ENCODE data around the gene MARCHF10.
A peak's percentile ranks its signal among the peaks of the same experiment; 100 is the strongest.

Gene MARCHF10

DNA sequence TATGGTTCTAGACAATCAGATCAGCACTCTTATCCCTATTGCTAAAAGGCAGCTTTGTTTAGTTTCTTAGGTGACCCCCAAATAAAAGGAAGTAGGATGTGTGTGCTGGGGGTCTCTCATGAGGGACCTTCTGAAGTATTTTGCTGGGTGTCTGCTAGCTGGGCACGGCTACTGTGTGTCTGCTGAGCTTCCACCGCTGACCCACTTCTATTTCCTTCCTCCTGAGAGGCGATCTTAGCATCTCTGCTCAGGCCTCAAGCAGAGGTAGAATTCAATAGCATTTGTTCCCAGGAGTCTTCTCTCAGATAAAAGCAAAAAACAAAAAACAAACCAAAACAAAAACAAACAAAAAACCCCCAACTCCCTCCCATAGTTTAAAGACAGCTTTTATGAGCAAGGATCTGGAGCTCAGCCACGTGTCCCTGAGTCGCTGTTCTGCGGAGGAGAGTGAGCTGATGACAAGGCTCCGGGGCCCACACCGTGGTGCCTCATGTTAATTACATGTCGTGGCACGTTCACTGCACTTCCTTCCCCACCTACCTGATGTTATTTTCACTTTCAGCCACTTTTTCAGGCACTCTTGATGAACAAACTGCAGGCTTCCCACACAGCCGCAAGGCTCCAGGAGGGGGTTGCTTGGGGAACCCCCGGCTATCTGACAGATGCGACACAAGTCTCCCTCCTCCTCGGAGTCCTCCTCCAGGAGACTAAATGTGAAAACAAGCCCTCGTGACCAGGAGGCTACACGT lies 83.5 kb downstream of the MARCHF10 start:
- peak overlapping the region; percentile 68 for H3K4me3 Mint-ChIP-seq
- no peaks in the 10 kb centered on the region for H3K9me3 Mint-ChIP-seq
- peaks cover 3% of the 10 kb centered on the region for H3K36me3 Mint-ChIP-seq
- peaks cover 9% of the 10 kb centered on the region for H3K27me3 Mint-ChIP-seq
- peak overlapping the region; percentile 82 for H3K27ac Mint-ChIP-seq
- H3K4me1 Mint-ChIP-seq: peaks cover 36% of the 10 kb centered on the region

DNA sequence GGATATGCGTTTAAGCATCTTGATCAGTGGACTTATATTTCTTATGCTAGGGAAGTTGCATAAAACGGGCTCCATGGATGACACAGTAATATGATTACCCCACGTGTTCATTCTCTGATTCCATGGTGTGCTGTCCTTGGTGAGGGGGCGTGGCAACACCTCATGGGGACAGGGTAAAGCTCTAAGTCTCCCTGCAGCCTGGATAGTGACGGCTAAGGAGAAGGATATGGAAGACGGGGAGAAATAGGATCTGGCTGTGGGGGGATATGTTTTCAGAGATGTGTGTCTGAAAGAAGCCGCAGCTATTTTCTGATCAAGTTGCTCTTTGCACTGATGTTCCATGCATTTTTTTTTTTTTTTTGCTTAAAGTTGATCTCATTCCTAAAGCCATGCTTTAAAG lies 84.3 kb downstream of the MARCHF10 start:
- peaks cover 9% of the 10 kb centered on the region for H3K27me3 Mint-ChIP-seq
- H3K27ac Mint-ChIP-seq: peak overlapping the region; percentile 91

DNA sequence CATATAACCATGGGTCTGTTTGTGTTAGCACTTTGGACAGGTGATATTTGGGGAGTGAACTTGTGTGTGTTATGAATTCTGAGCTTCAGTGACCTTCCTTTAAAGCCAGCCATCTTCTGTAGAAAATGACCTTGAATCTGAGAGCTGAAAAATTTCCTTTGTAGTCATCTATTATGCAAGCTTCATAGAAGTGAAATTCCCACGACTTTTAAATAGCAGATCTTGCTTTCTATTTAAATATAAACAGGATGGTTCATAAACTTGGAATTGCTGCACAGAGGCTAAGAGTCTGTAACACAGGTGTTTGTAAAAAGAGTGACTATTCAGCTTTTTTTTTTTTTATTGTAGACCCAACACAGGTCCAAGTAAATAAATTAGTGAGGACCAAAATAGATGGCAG lies 85.5 kb downstream of the MARCHF10 start:
- Mint-ChIP-seq H3K27ac (no peak overlapping the region), H3K4me1 (peaks cover 39% of the 10 kb centered on the region), H3K27me3 (peaks cover 5% of the 10 kb centered on the region), H3K4me3 (no peak overlapping the region), H3K36me3 (peaks cover 6% of the 10 kb centered on the region), H3K9me3 (no peaks in the 10 kb centered on the region)

More for the DNA sequence above, 84.3 kb downstream of the MARCHF10 start:
- Mint-ChIP-seq H3K36me3 (peaks cover 6% of the 10 kb centered on the region), H3K9me3 (no peaks in the 10 kb centered on the region), H3K4me1 (peaks cover 39% of the 10 kb centered on the region), H3K4me3 (peak overlapping the region; percentile 68)

DNA sequence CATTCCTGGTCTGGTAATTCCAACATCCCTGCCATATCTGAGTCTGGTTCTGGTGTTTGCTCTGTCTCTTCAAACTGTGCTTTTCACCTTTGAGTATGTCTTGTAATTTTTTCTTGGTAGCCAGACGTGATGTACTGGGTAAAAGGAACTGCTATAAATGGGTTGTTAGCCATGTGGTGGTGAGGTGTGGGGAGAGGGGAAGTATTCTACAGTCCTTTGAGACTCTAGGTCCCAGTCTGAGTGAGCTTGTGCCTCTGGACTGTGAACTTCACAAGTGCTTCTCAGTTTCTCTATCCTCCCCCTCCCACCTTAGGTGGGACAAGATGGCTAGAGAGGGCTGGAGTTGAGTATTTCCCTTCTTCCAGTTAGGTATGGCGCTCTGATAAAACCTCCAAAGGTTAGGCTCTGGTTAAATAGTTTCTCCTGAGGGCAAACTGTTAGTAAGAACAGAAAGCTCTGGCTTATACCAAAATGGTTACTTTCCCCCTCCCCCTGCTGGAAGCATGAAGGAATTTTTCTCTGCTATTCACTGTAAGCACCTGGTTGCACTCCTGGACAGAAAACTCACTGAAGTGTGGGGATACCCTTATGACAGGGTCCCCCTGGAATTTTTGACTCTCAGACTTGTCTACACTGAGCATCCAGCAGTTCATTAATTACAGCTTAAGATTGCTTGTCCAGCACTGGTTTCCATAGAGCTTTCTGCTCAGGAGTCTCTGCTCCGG lies 87.8 kb downstream of the MARCHF10 start:
- H3K9me3 Mint-ChIP-seq: no peaks in the 10 kb centered on the region
- peaks cover 31% of the 10 kb centered on the region for H3K4me1 Mint-ChIP-seq
- H3K27ac Mint-ChIP-seq: no peak overlapping the region
- peaks cover 3% of the 10 kb centered on the region for H3K27me3 Mint-ChIP-seq
- H3K4me3 Mint-ChIP-seq: no peak overlapping the region
- peaks cover 6% of the 10 kb centered on the region for H3K36me3 Mint-ChIP-seq

DNA sequence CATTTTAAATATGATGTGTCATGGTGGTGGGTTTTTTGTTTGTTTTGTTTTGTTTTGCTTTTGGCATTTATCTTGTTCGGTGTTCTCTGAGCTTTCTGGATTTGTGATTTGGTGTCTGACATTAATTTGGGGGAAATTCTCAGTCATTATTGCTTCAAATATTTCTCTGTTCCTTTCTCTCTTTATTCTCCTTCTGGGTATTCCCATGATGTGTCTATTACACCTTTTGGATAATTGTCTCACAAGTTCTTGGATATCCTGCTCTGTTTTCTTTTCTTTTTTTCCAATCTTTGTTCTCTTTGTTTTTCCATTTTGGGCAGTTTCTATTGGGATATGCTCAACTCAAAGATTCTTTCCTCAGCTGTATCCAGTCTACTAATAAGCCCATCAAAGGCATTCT lies 88.5 kb downstream of the MARCHF10 start:
- H3K9me3 Mint-ChIP-seq: no peaks in the 10 kb centered on the region
- no peak overlapping the region for H3K27ac Mint-ChIP-seq
- peaks cover 6% of the 10 kb centered on the region for H3K36me3 Mint-ChIP-seq
- H3K27me3 Mint-ChIP-seq: peaks cover 3% of the 10 kb centered on the region
- peaks cover 24% of the 10 kb centered on the region for H3K4me1 Mint-ChIP-seq
- H3K4me3 Mint-ChIP-seq: no peak overlapping the region

DNA sequence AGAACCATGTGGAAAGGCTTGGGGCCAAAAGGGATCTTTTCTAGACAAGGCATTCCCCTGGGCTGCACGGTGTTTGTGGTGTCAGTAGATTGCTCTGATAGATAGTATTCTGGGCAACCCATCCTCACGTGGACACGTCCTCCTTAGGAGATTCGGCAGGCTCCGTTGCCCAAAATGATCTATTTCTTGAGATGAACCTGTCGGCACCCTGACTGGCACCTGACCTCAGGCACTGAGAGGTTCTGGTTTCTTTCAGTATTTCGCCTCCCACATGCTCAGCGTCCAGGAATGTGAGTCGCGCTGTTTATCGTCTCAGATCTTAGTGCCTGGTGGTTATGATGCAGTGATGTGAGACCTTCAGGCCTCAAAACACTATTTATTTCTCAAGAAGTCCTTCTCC lies 89.7 kb downstream of the MARCHF10 start:
- H3K4me3 Mint-ChIP-seq: no peak overlapping the region
- H3K4me1 Mint-ChIP-seq: peaks cover 12% of the 10 kb centered on the region
- H3K36me3 Mint-ChIP-seq: peaks cover 6% of the 10 kb centered on the region
- peaks cover 3% of the 10 kb centered on the region for H3K27me3 Mint-ChIP-seq
- no peaks in the 10 kb centered on the region for H3K9me3 Mint-ChIP-seq
- H3K27ac Mint-ChIP-seq: no peak overlapping the region

DNA sequence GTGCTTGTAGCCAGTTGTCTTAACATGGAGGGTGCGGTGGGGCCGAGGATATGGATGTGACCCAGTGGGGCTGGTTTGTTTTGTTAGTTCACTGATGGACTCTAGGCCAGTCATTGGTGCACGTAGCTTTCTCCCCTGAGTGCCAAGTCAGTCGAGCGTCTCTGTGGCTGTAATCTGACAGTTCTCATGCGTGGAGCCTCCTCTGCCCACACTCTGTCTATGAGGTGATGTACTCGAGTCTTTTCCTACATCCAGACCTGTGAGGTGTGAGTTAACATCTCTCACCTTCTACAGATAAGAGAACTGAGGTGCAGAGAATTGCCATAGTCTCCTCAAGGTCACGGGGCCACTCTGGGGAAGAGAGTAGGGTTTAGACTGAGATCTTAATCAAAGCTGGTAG lies 90.2 kb downstream of the MARCHF10 start:
- no peak overlapping the region for H3K4me3 Mint-ChIP-seq
- H3K27ac Mint-ChIP-seq: no peak overlapping the region
- H3K27me3 Mint-ChIP-seq: peaks cover 3% of the 10 kb centered on the region
- peaks cover 6% of the 10 kb centered on the region for H3K36me3 Mint-ChIP-seq
- peaks cover 8% of the 10 kb centered on the region for H3K4me1 Mint-ChIP-seq
- H3K9me3 Mint-ChIP-seq: no peaks in the 10 kb centered on the region

DNA sequence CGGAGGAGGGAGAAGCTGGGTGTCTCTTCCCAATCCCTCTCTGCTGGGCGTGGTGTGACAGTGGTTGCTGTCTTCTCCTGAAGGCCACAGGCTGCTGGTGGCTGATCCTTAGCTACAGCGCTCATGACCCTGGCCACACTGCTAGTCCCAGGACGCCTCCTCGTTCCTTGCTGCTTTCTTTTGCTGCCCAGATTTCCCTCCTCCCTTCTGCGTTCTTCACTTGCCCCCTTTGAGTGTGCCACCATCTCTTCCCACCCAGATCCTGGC lies 90.6 kb downstream of the MARCHF10 start:
- H3K27me3 Mint-ChIP-seq: peaks cover 2% of the 10 kb centered on the region
- H3K36me3 Mint-ChIP-seq: peaks cover 6% of the 10 kb centered on the region
- no peak overlapping the region for H3K4me3 Mint-ChIP-seq
- H3K4me1 Mint-ChIP-seq: peaks cover 8% of the 10 kb centered on the region
- no peaks in the 10 kb centered on the region for H3K9me3 Mint-ChIP-seq
- H3K27ac Mint-ChIP-seq: no peak overlapping the region

DNA sequence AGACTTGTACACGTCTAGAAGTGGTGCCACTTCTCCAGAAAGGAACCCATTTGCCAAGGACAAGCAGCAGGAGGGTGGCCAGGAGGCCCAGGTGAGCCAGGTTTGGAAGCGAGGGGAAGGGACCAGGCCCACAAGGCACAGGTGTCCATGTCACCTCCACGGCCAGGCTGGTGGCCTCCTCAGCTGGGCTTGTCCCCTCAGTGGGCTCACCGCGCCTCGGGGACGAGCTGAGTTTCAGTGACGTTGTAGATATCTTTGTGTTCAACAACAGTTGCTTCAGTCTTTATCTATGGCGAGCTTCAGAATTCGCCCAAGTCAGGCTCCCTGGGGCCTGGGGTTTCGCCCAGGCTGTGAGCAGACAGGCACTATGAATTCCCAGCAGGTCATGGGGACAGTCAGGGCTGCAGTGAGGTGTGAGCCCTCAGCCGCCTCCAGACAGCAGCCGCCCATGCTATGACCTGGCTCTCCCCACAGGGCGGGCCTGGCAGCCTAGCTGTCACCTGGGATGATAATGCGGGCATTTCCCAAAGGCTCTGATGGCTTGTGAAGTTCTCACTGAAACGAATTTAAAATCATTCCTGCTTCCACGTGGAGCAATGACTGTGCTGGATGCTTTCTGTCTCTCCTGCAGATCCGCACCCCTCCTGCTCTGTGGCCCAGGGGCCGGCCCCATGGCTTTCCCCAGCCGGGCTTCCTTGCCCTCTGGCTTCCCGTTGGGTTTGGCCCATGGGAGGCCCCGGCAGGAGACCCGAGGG lies 91.1 kb downstream of the MARCHF10 start:
- Mint-ChIP-seq H3K9me3 (no peaks in the 10 kb centered on the region), H3K27me3 (no peaks in the 10 kb centered on the region), H3K36me3 (peaks cover 6% of the 10 kb centered on the region), H3K4me1 (peaks cover 8% of the 10 kb centered on the region), H3K4me3 (no peak overlapping the region), H3K27ac (no peak overlapping the region)

DNA sequence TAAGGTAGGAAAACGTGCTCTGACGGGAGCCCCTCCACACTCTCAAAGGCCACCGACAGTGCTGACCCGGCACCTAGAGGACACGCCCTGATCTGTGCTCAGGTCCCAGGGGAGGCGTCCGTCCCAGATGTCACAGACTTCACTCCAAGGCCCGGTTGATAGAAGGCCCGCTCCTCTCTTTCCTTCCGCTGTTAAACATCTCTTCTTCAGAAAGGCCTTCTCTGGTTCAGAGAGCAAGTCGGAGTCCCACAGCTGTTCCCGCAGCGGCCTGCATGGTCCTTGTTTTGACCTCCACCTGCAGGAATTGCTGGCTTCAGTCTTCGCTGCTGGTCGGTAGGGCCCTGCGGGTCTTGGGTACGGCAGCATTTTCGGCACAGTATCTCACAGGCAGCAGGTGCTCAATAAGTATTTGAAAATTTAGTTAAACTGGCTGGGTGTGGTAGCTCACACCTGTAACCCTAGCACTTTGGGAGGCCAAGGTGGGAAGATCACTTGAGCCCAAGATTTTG lies 92.2 kb downstream of the MARCHF10 start:
- Mint-ChIP-seq H3K27ac (no peak overlapping the region), H3K27me3 (no peaks in the 10 kb centered on the region), H3K4me1 (peaks cover 8% of the 10 kb centered on the region), H3K4me3 (no peak overlapping the region), H3K9me3 (no peaks in the 10 kb centered on the region), H3K36me3 (peaks cover 6% of the 10 kb centered on the region)

DNA sequence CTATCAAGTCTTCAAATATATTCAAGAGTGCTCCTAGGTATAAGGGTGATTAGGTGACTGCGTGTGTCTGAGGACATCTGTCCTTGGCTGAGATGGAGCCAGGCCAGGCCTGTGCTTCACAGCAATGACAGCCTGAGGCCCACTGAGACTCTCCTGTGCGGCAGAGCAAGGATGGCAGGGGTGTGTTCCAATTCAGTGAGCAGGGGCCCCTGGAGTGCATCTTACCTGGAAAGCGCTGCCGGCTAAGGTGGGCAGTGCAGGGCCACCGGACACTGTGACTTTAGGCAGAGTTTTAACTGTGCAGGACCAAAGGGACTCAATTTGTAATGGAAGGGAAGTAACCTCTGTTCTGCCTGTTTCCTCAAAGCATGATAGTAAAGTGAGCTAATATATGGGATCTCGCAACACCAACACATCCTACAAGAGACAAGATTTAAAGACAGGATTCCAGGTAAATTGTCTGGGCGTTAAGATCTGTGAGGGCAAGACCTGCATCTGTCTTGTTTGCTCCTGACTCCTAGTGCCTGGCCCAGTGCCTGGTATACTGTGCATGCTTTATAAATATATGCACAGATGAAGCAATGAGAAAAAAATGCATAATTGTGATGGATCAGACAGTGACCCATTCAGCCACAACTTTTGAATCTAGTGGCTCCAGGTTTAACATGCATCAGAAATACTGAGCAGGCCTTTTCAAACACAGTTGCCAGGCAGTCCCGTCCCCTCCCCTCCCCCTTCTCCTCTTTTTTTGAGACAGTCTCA lies 93.9 kb downstream of the MARCHF10 start:
- H3K9me3 Mint-ChIP-seq: no peaks in the 10 kb centered on the region
- H3K36me3 Mint-ChIP-seq: no peaks in the 10 kb centered on the region
- no peaks in the 10 kb centered on the region for H3K27me3 Mint-ChIP-seq

DNA sequence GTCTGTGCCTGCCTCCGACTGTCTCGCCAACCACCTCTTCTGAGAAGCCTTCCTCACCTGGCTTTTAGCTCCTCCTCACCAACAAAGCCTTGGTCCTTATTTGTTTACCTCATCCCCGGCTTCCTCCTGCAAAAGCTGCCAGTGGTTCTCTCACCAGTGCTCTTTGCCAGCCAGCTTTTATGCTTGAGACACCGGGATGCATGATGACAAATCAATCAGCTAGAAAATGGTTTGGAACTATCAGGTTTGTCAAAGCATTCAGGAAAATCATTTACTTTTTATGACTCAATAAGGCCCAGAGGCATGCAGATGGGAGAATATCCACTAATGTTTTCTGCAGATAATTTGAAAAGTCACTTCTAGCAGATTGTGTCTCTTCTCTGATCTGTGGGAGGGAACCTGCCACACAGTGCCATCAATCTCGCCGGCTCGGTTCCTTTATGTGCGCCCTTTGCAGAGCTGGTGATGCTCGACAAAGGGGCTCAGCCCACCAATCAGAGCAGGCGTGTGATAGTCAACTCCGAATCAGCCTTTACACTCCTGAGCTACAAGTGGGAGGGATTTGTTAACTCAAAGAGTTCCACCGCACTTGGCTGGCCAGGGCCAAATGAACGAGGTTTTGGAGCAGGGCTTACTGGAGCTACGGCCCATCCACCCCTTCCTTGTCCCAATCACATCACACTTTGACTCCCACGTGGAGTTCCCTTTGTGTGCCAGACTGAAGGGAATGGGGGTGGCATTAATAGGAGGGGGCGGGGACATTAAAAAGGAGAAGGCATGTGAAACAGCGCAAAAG lies 94.8 kb downstream of the MARCHF10 start:
- no peak overlapping the region for H3K27ac Mint-ChIP-seq
- no peak overlapping the region for H3K4me3 Mint-ChIP-seq

More for the DNA sequence above, 93.9 kb downstream of the MARCHF10 start:
- Mint-ChIP-seq H3K27ac (no peak overlapping the region), H3K4me3 (no peak overlapping the region), H3K4me1 (no peaks in the 10 kb centered on the region)

DNA sequence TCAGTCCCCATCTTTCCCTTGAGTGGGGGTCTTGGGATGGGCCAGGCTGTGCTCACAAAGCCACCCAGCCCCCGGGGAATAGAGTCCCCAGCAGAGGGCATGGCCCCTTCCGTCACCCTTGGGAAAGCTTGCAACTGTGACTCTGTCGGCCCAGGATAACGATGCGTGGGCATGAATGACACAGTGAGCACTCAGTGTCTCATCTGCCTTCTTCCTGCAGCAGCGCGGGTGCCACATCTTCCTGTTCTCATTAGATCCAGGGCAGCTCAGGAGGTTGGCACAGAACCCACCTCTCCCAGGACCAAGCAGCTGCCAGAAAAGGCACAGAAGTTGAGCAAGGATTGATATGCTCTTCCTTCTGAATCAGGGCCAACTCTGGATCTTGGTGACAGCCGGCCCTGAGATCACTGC lies 95.9 kb downstream of the MARCHF10 start:
- no peak overlapping the region for H3K27ac Mint-ChIP-seq
- peaks cover 1% of the 10 kb centered on the region for H3K27me3 Mint-ChIP-seq
- no peak overlapping the region for H3K4me3 Mint-ChIP-seq
- no peaks in the 10 kb centered on the region for H3K4me1 Mint-ChIP-seq
- no peaks in the 10 kb centered on the region for H3K36me3 Mint-ChIP-seq
- no peaks in the 10 kb centered on the region for H3K9me3 Mint-ChIP-seq

More for the DNA sequence above, 94.8 kb downstream of the MARCHF10 start:
- no peaks in the 10 kb centered on the region for H3K27me3 Mint-ChIP-seq
- no peaks in the 10 kb centered on the region for H3K9me3 Mint-ChIP-seq
- H3K36me3 Mint-ChIP-seq: no peaks in the 10 kb centered on the region
- H3K4me1 Mint-ChIP-seq: no peaks in the 10 kb centered on the region

DNA sequence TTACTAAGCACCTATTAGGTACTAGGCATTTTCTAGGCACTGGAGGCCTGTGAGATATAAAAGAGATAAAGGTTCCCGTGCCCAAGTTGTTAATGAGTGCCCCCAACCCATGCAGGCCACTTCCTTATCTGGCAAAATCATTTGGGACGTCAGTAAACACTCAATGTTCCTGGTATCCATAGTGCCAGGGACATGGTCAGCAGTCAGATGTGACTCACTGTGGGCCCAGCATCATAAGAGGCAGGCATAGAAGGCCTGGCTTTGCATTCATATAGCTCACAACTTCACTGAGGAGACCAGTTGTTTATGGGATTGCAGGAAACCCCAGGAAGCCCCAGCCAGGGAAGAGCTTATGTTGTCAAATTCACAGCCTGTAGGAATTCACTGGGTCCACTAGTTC lies 99.5 kb downstream of the MARCHF10 start:
- no peak overlapping the region for H3K4me3 Mint-ChIP-seq
- no peaks in the 10 kb centered on the region for H3K9me3 Mint-ChIP-seq
- peaks cover 4% of the 10 kb centered on the region for H3K4me1 Mint-ChIP-seq
- H3K27me3 Mint-ChIP-seq: peaks cover 5% of the 10 kb centered on the region
- H3K27ac Mint-ChIP-seq: no peak overlapping the region
- no peaks in the 10 kb centered on the region for H3K36me3 Mint-ChIP-seq

DNA sequence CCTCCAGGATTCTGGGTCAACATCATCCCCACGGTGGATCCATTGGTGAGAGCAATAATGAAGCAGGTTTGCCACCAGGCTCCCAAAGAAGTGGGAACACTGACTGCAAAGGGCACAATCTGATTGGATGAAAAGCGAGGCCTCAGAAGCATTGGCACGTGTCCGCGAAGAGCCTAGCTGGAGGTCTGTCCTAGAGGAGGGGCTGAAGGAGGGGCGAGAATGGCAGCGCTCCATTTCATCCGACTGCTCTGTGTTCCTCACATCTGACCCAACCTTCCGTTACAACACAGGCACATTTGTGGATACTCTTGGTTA lies 100.7 kb downstream of the MARCHF10 start:
- Mint-ChIP-seq H3K27me3 (peaks cover 5% of the 10 kb centered on the region), H3K27ac (no peak overlapping the region), H3K9me3 (no peaks in the 10 kb centered on the region)

More for the DNA sequence above, 100.7 kb downstream of the MARCHF10 start:
- Mint-ChIP-seq H3K36me3 (no peaks in the 10 kb centered on the region), H3K4me3 (peak overlapping the region; percentile 34), H3K4me1 (peaks cover 4% of the 10 kb centered on the region)
